NCI-H1436 (cell line): ENCODE results near the gene WBP2.
"Not testable (repeated sequence)": the region's sequence is repeated elsewhere in the genome, so short reads cannot be mapped to it uniquely, and the experiment has no call there.

Source experiments
- DNase-seq: peaks from one replicate; lab custom pipeline; 2025; lab: John Stamatoyannopoulos, UW

Gene WBP2

DNA sequence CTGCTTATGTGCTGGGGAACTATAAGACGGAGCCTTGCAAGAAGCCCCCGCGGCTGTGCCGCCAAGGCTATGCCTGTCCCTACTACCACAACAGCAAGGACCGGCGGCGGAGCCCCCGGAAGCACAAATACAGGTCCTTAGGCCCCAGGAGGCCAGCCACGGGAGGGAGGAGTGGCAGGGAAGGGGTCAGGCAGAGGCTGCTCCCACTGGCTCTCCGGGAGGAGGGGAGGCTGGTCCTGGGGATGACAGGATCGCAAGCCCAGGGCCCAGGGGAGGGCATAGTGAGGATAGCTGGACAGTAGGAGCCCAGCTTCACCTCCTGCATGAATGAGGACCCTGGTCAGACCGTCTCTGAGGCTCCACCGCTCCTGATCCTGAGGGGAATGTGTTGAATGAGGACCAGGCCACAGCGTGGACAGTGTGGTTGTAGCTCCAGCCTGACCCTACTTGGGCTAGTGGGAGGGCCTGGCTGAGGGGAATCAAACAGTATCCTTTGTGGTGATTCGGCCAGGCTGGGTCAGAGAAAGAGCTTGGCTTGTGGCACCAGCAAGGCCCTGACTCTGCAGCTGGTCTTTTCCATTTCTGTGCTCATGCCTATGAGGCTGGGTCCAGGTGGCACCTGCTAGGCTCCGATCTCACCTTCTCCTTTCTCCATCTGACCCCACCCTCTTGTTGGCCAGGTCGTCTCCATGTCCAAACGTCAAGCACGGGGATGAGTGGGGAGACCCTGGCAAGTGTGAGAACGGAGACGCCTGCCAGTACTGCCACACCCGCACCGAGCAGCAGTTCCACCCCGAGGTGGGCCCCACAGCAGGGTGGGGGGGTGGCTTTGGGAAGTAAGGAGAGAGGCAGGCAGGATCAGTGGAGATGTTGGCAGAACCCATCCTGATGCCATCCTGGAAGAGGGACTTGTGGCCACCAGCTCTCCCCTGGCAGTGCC, 41.8 kb downstream of the WBP2 start:
- no peak for DNase-seq

DNA sequence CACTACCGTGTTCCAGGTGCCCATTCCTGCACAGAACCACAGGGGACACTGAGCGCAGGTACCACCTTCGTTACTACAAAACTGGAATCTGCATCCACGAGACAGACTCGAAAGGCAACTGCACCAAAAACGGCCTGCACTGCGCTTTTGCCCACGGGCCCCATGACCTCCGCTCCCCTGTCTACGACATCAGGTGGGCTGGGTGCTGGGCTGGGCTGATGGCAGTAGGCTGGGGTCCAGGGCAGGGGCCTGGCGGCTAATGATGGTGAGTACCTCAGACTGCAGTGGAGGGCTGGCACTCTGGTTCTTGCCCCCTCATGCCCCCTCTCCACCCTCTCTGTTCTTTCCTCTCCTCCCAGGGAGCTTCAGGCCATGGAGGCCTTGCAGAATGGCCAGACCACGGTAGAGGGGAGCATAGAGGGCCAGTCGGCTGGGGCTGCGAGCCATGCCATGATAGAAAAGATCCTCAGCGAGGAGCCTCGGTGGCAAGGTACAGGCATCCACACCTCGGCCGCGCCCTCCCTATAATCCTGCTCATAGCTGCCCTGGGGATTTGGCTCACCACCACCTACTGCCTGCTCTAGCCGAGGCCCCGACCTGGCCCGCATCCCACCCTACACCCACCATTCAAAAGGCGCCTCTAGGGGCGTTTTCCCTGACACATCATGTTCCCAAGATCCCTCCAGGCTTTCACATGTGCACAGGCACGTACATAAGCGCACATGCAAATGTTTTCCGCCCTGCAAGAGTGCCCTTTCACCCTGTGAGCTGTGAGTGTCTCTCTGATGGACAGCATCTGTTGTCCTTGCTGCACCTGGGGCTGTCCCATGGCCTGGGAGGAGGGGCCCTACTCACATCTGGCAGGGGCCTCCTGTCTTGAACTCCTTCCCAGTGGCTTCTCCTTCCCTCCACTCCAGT, 42.8 kb downstream of the WBP2 start:
- no peak for DNase-seq

GRCh38 chr17:75811174-75811573, 44.0 kb downstream of the WBP2 start:
- no peak for DNase-seq

DNA sequence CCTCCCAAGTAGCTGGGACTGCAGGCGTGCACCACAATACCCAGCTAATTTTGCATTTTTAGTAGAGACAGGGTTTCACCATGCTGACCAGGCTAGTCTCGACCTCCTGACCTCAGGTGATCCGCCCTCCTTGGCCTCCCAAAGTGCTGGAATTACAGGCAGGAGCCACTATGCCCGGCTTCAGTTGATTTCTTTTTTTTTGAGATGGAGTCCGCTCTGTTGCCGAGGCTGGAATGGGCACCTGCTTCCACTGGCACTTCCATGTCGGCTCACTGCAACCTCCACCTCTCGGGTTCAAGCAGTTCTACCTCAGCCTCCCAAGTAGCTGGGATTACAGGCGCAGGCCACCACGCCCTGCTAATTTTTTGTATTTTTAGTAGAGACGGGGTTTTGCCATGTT, 44.4 kb downstream of the WBP2 start:
- DNase-seq, result not testable (repeated sequence)

- DNase-seq, result no peak
Measured at GRCh38 chr17:75810216-75810615, 44.9 kb downstream of the WBP2 start.

GRCh38 chr17:75809631-75810111, 45.5 kb downstream of the WBP2 start:
- DNase-seq, result no peak

- peak; percentile 92 for DNase-seq
Measured at GRCh38 chr17:75808905-75809621, 46.1 kb downstream of the WBP2 start.

DNA sequence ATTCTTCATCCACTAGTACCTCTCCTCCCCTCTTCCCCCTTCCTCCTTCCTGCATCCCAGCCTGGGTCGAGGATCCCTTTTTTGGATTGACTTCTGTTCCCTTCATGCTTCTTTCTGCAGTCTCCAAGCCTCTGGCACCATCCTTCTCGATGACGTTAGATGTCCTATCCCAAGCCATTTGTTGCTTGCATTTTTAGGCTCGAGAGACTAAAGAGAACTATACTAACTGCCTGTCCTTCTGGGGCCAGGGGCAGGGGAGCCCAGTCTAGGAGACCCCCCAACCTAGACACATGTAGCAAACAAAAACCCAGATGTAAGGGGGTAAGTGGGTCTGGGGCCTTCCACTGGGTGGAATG, 46.6 kb downstream of the WBP2 start:
- no peak for DNase-seq

DNA sequence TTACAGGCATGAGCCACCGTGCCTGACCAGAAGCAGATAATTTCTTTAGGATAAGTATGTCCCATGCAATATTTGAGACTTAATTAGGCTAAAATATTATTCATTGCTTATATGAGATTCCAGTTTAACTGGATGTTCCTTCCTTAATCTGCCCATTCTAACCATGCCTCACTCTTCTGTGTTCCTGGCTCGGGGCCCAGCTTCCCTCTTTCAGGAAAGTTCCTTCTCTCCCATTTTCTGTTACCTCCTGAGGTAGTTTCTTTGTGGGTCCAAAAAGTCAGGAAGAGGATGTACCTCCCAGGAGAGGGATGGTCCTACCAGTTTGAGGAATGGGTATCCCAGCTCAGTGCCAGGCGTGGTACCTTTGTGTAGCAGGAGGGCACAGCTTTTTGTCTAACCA, 47.3 kb downstream of the WBP2 start:
- DNase-seq, result no peak

DNA sequence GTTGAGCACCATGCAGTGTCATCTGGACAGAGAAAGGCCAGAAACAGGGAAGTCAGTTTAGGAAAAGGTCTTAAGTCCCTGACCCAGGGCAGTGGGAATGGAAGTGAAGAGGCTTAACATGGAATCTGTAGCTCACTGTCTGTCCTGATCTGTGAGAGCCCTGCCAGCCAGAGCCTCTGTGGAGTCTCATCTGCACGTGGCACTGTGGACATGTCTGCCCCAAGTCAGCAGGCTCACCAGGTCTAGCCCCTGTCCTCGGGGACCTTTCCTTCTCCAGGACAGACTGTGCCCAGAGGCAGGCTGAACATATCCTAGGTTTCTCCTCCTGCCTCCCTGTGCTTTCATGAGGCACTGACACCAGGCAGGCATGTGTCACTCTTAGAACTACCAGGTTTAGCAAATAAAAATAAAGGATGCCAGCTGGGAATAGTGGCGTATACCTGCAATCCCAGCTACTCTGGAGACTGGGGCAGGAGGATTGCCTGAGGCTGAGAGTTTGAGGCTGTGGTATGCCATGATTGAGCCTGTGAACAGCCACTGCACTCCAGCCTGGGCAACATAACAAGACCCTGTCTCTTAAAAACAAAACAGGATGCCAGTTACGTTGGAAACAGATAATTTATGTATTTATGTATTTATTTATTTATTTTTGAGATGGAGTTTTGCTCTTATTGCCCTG, 48.2 kb downstream of the WBP2 start:
- no peak for DNase-seq

- DNase-seq, result no peak
Measured at GRCh38 chr17:75803883-75804282, 51.3 kb downstream of the WBP2 start.

GRCh38 chr17:75799402-75799801, 55.7 kb downstream of the WBP2 start:
- DNase-seq, result no peak

DNA sequence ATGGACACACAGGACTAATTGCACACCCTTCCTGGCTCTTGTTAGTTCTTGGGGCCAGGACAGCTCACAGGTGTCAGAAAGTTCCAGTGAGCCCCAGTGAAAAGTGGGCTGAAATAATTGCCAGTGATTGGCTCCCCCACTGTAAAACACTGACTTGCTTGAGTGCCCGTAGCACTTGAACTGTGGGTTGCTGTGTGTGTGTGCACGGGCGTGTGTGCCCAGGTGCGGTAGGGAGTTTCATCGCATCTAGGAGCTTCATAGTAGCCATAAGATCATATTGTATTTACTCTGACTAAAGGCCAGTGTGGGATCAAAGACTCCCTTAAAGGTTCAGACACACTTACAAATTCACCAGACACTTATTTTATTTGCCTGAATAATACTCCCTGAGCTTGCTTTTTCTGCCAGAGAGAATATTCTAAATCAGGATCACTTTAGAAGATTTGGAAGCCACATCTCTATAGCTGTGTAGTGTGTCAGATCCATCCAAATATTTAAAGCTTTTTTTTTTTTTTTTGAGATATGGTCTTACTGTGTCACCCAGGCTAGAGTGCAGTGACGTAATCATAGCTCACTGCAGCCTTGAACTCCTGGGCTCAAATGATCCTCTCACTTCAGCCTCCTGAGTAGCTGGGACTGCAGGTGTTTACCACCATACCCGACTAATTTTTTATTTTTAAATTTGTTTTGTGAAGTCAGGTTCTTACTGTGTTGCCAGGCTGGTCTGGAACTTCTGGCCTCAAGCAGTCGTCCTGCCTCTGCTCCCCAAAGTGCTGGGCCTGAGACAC, 59.1 kb downstream of the WBP2 start:
- no peak for DNase-seq
